DOHH2 (cell line): ENCODE measurements around the gene TGDS.

Experiments used
- H3F3A ChIP-seq: fragments of 200-600 bp; sonication (generic), shearing (Covaris generic); 2 replicates; pipeline ENCODE4 v1.6.0; 2016; ENCODE audit warnings: antibody characterized with exemption, mild to moderate bottlenecking; ENCODE audit not compliant: control insufficient read depth, insufficient read depth
- H3K27ac ChIP-seq: fragments of 200-600 bp; sonication (generic); 2 replicates; pipeline ENCODE4 v1.5.1; 2014; ENCODE audit warnings: low read depth, mild to moderate bottlenecking, low read length, moderate library complexity
- H3K27me3 ChIP-seq: fragments of 200-600 bp; sonication (generic); 2 replicates; pipeline ENCODE4 v1.6.1; 2014; ENCODE audit warnings: mild to moderate bottlenecking, low read length, mixed read lengths; ENCODE audit not compliant: control insufficient read depth
- H3K36me3 ChIP-seq: fragments of 200-600 bp; sonication (generic); 2 replicates; pipeline ENCODE4 v1.6.1; 2014; ENCODE audit warnings: mild to moderate bottlenecking, low read length, moderate library complexity, mixed read lengths; ENCODE audit not compliant: control insufficient read depth
- H3K4me1 ChIP-seq: fragments of 200-600 bp; sonication (generic); 2 replicates; pipeline ENCODE4 v1.6.1; 2014; ENCODE audit warnings: mild to moderate bottlenecking, low read length, mixed read lengths; ENCODE audit not compliant: control insufficient read depth
- H3K4me2 ChIP-seq: fragments of 200-600 bp; sonication (generic); 2 replicates; pipeline ENCODE4 v1.6.0; 2014; ENCODE audit warnings: mild to moderate bottlenecking, low read length, moderate library complexity
- H3K4me3 ChIP-seq: fragments of 200-600 bp; sonication (generic); 2 replicates; pipeline ENCODE4 v1.5.1; 2014; ENCODE audit warnings: mild to moderate bottlenecking, low read length, mixed read lengths
- H3K79me2 ChIP-seq: fragments of 200-600 bp; sonication (generic); 2 replicates; pipeline ENCODE4 v1.6.1; 2014; ENCODE audit warnings: mild to moderate bottlenecking, low read length, mixed read lengths; ENCODE audit not compliant: control insufficient read depth
- H3K9me2 ChIP-seq: fragments of 200-600 bp; sonication (generic); replicated peaks from 2 replicates; pipeline ENCODE4 v1.6.1; 2014; ENCODE audit warnings: mild to moderate bottlenecking, low read length, mixed read lengths; ENCODE audit not compliant: control insufficient read depth
- H3K9me3 ChIP-seq: fragments of 200-600 bp; sonication (generic); 2 replicates; pipeline ENCODE4 v1.6.1; 2014; ENCODE audit warnings: antibody characterized with exemption, low read length, mixed read lengths; ENCODE audit not compliant: control insufficient read depth, insufficient read depth
- H4K20me1 ChIP-seq: fragments of 200-600 bp; sonication (generic); 2 replicates; pipeline ENCODE4 v1.6.0; 2014; ENCODE audit warnings: low read depth, mild to moderate bottlenecking, antibody characterized with exemption, low read length, moderate library complexity; ENCODE audit not compliant: control insufficient read depth, insufficient read depth
- EZH2phosphoT487 ChIP-seq: fragments of 200-600 bp; sonication (generic); IDR thresholded peaks from 2 replicates; pipeline ENCODE4 v1.6.1; 2017; ENCODE audit warnings: borderline replicate concordance, mild to moderate bottlenecking, antibody characterized with exemption, low read length, moderate library complexity, mixed read lengths
- TF ChIP-seq, protein P1 (sequence below): fragments of 200-600 bp; sonication (generic); IDR thresholded peaks from one replicate; pipeline ENCODE4 v1.5.1; 2014; ENCODE audit warnings: antibody characterized with exemption, mild to moderate bottlenecking, low read depth, low read length; ENCODE audit not compliant: poor library complexity, severe bottlenecking

TGDS gene

DNA sequence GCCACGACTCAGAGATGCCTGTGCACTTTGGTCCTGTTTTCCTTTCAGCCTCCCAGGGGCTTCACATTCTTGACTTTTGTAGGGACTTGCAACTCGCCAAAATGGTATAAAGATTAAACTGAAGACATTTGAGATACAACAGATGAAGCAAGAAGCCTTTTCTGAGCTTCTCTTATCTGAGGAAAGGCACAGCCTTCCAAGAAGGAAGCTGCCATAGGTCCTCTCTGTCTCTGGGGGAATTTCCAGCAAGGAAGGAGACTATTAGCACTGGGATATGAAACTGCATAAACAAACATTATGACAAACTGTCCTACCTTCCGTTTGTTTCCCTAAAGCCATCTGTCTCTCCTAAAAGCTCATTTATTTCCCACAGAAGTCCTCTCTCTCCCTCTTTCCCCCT is 39.3 kb downstream of the TGDS start:
- H3K9me3 ChIP-seq: no peaks in the 10 kb centered on the region
- H3K27me3 ChIP-seq: no peaks in the 10 kb centered on the region
- no peak overlapping the region for H3K4me2 ChIP-seq
- no peaks in the 10 kb centered on the region for H4K20me1 ChIP-seq
- no peaks in the 10 kb centered on the region for H3K4me1 ChIP-seq
- H3F3A ChIP-seq: no peaks in the 10 kb centered on the region
- H3K79me2 ChIP-seq: no peaks in the 10 kb centered on the region
- H3K36me3 ChIP-seq: no peaks in the 10 kb centered on the region
- H3K4me3 ChIP-seq: no peak overlapping the region
- TF ChIP-seq EZH2phosphoT487: no peak
- TF ChIP-seq, protein P1, sequence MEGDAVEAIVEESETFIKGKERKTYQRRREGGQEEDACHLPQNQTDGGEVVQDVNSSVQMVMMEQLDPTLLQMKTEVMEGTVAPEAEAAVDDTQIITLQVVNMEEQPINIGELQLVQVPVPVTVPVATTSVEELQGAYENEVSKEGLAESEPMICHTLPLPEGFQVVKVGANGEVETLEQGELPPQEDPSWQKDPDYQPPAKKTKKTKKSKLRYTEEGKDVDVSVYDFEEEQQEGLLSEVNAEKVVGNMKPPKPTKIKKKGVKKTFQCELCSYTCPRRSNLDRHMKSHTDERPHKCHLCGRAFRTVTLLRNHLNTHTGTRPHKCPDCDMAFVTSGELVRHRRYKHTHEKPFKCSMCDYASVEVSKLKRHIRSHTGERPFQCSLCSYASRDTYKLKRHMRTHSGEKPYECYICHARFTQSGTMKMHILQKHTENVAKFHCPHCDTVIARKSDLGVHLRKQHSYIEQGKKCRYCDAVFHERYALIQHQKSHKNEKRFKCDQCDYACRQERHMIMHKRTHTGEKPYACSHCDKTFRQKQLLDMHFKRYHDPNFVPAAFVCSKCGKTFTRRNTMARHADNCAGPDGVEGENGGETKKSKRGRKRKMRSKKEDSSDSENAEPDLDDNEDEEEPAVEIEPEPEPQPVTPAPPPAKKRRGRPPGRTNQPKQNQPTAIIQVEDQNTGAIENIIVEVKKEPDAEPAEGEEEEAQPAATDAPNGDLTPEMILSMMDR: no peak
- H3K27ac ChIP-seq: no peak overlapping the region
- H3K9me2 ChIP-seq: no peaks in the 10 kb centered on the region

DNA sequence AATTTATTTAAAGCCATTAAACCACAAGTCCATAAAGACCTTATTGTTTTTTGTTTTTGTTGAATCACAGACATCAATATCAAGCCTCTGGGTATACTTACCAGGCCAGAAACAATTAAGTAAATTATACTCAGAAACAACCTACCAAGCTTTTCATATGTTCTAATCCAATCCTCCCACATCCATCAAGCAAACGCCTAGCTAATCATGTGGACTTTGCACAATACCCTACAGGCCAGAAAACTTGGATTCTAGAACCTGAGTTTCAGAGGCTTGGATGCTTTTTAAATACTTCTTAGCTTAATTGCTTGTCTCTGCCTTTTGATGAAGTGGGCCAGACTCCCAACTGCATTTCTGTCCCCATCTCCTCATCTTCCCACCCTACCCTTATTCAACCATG is 39.9 kb downstream of the TGDS start:
- Histone ChIP-seq H3K36me3 (no peaks in the 10 kb centered on the region), H3K79me2 (no peaks in the 10 kb centered on the region), H3K27ac (no peak overlapping the region), H3F3A (no peaks in the 10 kb centered on the region), H3K4me3 (no peak overlapping the region), H3K4me2 (no peak overlapping the region), H3K9me2 (no peaks in the 10 kb centered on the region), H3K4me1 (no peaks in the 10 kb centered on the region), H3K27me3 (no peaks in the 10 kb centered on the region), H4K20me1 (no peaks in the 10 kb centered on the region), H3K9me3 (no peaks in the 10 kb centered on the region)
- TF ChIP-seq, protein P1: no peak
- TF ChIP-seq EZH2phosphoT487: no peak

DNA sequence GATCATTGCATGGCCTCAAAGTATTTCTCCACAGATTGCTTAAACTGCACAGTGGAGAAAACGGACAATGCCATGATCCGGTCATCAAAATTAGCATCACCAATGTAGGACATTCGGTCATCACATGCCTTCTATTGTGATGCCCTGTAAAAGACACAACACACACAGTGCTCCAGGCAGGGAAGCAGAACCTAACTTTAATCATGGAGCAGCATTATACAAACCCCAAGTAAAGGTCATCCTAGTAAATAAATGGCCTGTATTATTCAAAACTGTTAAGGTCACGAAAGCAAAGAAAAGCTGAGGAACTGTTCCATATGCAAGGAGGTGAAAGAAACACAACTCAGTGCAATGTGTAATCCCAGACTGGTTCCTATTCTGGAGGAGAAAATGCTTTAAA is 42.2 kb downstream of the TGDS start:
- Histone ChIP-seq H3K36me3 (no peaks in the 10 kb centered on the region), H3F3A (no peaks in the 10 kb centered on the region; the same call in 1 of the 2 replicates), H3K4me2 (no peak overlapping the region), H3K27ac (no peak overlapping the region), H3K27me3 (no peaks in the 10 kb centered on the region), H3K9me3 (no peaks in the 10 kb centered on the region), H3K4me1 (peaks cover 10% of the 10 kb centered on the region), H4K20me1 (no peaks in the 10 kb centered on the region), H3K79me2 (no peaks in the 10 kb centered on the region), H3K9me2 (no peaks in the 10 kb centered on the region), H3K4me3 (no peak overlapping the region)
- no peak for TF ChIP-seq EZH2phosphoT487
- TF ChIP-seq, protein P1: no peak

DNA sequence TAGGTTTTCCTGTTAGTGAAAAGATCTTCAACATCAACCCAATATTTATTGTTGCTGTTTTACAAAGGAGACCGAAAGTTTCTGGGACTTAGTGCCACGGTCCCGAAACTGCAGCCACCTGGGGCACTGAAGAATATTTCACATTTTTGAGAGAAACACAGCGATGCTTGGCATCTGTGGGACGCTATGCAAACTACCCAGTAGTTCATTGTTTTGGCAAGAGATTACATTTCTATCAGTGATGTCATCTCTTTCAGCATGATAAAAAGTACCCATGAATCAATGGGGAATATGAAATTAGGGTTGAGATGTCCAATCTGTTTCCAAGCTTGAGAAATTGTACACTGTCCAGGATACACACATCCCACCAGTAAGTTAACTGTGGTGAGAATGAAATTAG is 43.9 kb downstream of the TGDS start:
- no peak overlapping the region for H3K4me3 ChIP-seq
- no peak overlapping the region for H3K27ac ChIP-seq
- H3F3A ChIP-seq: no peaks in the 10 kb centered on the region; the same call in 1 of the 2 replicates
- H3K4me1 ChIP-seq: peaks cover 20% of the 10 kb centered on the region
- no peaks in the 10 kb centered on the region for H3K27me3 ChIP-seq
- H3K9me2 ChIP-seq: no peaks in the 10 kb centered on the region
- H3K4me2 ChIP-seq: no peak overlapping the region
- H3K36me3 ChIP-seq: no peaks in the 10 kb centered on the region
- no peaks in the 10 kb centered on the region for H4K20me1 ChIP-seq
- TF ChIP-seq, protein P1: no peak
- no peak for TF ChIP-seq EZH2phosphoT487
- H3K9me3 ChIP-seq: no peaks in the 10 kb centered on the region
- H3K79me2 ChIP-seq: no peaks in the 10 kb centered on the region
